ENCODE measurements around the gene ZNF683.

The ZNF683 gene

DNA sequence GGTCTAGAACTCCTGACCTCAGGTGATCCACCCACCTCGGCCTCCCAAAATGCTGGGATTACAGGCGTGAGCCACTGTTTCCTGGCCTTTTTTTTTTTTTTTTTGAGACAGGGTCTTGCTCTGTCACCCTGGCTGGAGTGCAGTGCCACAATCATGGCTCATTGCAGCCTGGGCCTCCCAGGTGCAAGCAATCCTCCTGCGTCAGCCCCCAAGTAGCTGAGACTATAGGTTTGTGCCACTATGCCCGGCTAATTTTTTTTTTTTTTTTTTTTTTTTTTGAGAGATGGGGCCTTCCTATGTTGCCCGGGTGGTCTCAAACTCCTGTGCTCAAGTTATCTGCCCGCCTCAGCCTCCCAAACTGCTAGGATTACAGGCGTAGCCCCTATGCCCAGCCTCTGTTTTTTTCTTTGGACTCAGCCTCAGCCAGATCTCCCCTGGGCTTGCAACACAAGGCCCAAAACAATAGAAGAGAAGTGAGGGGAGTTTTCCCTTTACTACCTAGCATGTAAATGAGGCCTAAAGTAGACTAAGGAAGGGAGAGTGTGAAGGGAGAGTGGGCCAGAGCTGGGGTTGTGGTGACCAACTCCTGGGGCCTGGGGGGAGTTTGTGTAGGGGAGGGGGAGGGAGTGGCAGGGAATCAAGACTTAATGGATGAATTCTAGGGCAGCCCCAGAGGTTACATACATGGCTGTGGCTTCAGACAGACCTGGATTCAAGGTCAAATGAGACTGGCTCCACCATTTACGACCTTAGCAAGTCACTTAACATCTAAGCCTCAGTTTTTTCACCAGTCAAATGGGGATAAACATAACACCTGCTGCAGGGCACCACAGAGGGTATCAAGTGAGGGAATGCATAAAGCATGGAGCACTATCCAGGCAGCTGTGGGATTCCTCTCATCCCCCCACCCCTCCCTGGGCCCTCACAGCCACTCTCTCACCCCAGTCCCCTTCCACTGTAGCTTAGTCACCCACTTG is 56.4 kb downstream of the ZNF683 start:
- no peak overlapping the region for H3K4me3 ChIP-seq (ENCODE audit: low read depth, low read length)
- TF ChIP-seq, protein P1, sequence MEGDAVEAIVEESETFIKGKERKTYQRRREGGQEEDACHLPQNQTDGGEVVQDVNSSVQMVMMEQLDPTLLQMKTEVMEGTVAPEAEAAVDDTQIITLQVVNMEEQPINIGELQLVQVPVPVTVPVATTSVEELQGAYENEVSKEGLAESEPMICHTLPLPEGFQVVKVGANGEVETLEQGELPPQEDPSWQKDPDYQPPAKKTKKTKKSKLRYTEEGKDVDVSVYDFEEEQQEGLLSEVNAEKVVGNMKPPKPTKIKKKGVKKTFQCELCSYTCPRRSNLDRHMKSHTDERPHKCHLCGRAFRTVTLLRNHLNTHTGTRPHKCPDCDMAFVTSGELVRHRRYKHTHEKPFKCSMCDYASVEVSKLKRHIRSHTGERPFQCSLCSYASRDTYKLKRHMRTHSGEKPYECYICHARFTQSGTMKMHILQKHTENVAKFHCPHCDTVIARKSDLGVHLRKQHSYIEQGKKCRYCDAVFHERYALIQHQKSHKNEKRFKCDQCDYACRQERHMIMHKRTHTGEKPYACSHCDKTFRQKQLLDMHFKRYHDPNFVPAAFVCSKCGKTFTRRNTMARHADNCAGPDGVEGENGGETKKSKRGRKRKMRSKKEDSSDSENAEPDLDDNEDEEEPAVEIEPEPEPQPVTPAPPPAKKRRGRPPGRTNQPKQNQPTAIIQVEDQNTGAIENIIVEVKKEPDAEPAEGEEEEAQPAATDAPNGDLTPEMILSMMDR (IDR thresholded peaks at IDR 0.05; ENCODE audit: low read depth, low read length): no peak

GRCh38 chr1:26314501-26314900 is 58.0 kb downstream of the ZNF683 start:
- H3K4me3 ChIP-seq (ENCODE audit: low read depth, low read length): no peak overlapping the region
- TF ChIP-seq, protein P1 (IDR thresholded peaks at IDR 0.05; ENCODE audit: low read depth, low read length): no peak
